Breast epithelium (tissue), 3 donors: ENCODE measurements around the gene GSX2.

Experiments used
- POLR2AphosphoS5 ChIP-seq, 3 donors: sonication (generic); formaldehyde crosslinking; IDR thresholded peaks; one replicate each; pipeline ENCODE4 v1.6.1; 2017; ENCODE audit warnings: antibody characterized with exemption in 3 of 3
- TF ChIP-seq, protein P1 (sequence below), 3 donors: fragments of 450-650 bp; IDR thresholded peaks; one replicate each; pipeline ENCODE4 v1.5.1; 2016 to 2017; ENCODE audit warnings: antibody characterized with exemption in 3 of 3, mild to moderate bottlenecking in 3 of 3, moderate library complexity in 3 of 3

DNA sequence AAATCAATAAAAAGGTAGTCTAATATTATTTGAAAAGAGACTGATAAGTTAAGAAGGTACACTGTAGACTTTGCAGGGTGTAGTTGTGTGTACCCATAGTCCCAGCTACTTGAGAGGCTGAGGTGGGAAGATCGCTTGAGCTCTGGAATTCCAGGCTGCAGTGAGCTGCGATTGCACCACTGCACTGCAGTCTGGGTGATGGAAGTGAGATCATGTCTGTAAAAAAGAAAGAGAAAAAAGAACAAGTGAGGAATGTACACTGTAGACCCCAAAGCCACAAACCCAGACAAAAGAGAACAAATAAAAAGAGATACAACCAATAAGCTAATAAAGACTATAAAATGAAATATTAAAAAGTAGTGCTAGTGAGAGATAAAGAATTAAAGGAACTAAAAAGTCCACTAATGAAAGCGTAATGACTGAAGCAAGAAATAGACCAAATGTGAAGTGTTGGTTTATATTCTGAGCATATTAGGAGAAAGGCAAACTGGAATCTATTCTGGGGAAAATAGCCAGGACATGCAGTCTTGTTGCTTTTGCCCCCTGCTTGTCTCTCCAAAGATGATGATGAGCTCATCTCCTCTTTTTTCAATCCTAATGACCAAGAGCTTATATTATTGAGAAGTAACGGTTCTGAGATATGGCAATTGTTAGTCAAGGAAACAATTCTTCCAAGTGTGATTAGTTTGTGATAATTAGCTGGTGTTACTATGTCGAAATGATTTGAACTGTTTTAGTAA lies 19.1 kb downstream of the GSX2 start:
- TF ChIP-seq, protein P1, sequence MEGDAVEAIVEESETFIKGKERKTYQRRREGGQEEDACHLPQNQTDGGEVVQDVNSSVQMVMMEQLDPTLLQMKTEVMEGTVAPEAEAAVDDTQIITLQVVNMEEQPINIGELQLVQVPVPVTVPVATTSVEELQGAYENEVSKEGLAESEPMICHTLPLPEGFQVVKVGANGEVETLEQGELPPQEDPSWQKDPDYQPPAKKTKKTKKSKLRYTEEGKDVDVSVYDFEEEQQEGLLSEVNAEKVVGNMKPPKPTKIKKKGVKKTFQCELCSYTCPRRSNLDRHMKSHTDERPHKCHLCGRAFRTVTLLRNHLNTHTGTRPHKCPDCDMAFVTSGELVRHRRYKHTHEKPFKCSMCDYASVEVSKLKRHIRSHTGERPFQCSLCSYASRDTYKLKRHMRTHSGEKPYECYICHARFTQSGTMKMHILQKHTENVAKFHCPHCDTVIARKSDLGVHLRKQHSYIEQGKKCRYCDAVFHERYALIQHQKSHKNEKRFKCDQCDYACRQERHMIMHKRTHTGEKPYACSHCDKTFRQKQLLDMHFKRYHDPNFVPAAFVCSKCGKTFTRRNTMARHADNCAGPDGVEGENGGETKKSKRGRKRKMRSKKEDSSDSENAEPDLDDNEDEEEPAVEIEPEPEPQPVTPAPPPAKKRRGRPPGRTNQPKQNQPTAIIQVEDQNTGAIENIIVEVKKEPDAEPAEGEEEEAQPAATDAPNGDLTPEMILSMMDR (IDR thresholded peaks at IDR 0.05) = no peak
- no peak for TF ChIP-seq POLR2AphosphoS5 (IDR thresholded peaks at IDR 0.05)
